ENCODE results near the gene MYO6. TPM values are rescaled to one million over a fixed set of nuclear protein-coding genes. Genes with fewer than 3 reads are reported as not detected.

The MYO6 gene
- total and polyA plus RNA-seq, 2 of the 4 experiments (the other 2 are of a cell fraction) = 6.1 to 6.8 TPM

DNA sequence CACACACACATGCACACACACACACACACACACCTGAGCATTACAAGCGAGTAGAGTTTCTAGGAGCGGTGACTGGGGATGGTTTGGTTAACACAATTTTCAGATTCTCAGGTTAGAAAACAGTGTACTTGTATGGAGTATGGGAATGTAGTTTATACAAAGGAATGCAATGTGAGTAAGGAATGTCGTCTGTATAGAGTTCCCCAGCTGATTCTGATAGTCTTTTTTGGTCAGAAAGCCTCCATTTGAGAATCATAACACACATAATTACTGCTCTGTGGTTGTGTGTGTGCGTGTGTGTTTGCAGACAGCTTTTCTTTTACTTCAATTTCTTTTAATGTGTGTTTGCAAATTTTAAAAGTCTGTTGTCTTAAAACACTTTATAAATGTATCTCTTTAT, 93.2 kb downstream of the MYO6 start:
- Histone ChIP-seq H3K4ac (ENCODE audit: low read depth, low read length) (no peak overlapping the region), H3K14ac (replicated peaks; ENCODE audit: low read depth, low read length) (no peak overlapping the region), H4K20me1 (ENCODE audit: insufficient read depth, low read length) (no peaks in the 10 kb centered on the region), H3K79me1 (ENCODE audit: low read depth in 1 of 2, low read length in 2 of 2) (no peaks in the 10 kb centered on the region), H3K9ac (ENCODE audit: low read depth, low read length) (no peak overlapping the region), H4K8ac (ENCODE audit: low read depth in 2 of 2, low read length in 2 of 2) (peak overlapping the region in 1 of 2 experiments; percentile 69; a peak in 1 of 4 replicates), H2AK5ac (ENCODE audit: low read depth, low read length) (no peak overlapping the region), H3K4me1 (ENCODE audit: control insufficient read depth, insufficient read depth, low read length) (peaks cover 2% of the 10 kb centered on the region; the same call in 1 of the 2 replicates), H4K5ac (ENCODE audit: low read depth, low read length) (no peak overlapping the region), H3K36me3 (ENCODE audit: control insufficient read depth, insufficient read depth, low read length) (no peaks in the 10 kb centered on the region), H2BK5ac (ENCODE audit: low read depth, low read length, poor library complexity, severe bottlenecking) (peak overlapping the region; percentile 53), H4K91ac (ENCODE audit: insufficient read depth, low read depth, low read length) (no peak overlapping the region), H3K4me2 (ENCODE audit: low read depth, low read length) (peak overlapping the region; percentile 25; the same call in 1 of the 2 replicates), H3K27me3 (ENCODE audit: control insufficient read depth, insufficient read depth, low read length) (no peaks in the 10 kb centered on the region), H3K9me1 (ENCODE audit: insufficient read depth, low read length) (peaks cover 2% of the 10 kb centered on the region; the same call in 1 of the 2 replicates), H3K18ac (ENCODE audit: low read depth, low read length) (0 out of 2 replicates have a peak overlapping the region, but pooled peaks have one; percentile 33), H2AFZ (replicated peaks; ENCODE audit: low read length, poor library complexity) (no peak overlapping the region), H2AK9ac (replicated peaks; ENCODE audit: low read depth, low read length, poor library complexity) (no peak overlapping the region), H3K9me3 (ENCODE audit: control insufficient read depth, insufficient read depth, low read length) (no peaks in the 10 kb centered on the region), H3K4me3 (ENCODE audit: insufficient read depth, low read depth, low read length) (no peak overlapping the region), H2BK120ac (ENCODE audit: low read depth, low read length) (no peak overlapping the region), H3K23ac (ENCODE audit: low read depth, low read length) (no peak overlapping the region), H3K56ac (ENCODE audit: extremely low read depth, insufficient read depth, low read length) (no peak overlapping the region), H2BK20ac (ENCODE audit: low read depth, low read length) (no peak overlapping the region), H3K27ac (ENCODE audit: insufficient read depth, low read length) (peak overlapping the region; percentile 30; the same call in 1 of the 2 replicates), H2BK15ac (ENCODE audit: low read depth, low read length) (no peak overlapping the region)
- peak; percentile 96 for ATAC-seq (ENCODE audit: low read depth)
- ChIA-PET CTCF (interaction anchor here (0.6 kb wide), 1 partner anchor 186 kb away, joined by 3 read pairs; no protein-coding TSS in a partner anchor), POLR2A (ENCODE audit: unreplicated experiment) (no interaction called here)
- no TSS peak for BruUV-seq (replicated peaks)
- WGBS, 2 experiments (ENCODE audit: extremely low coverage in 2 of 2, insufficient read length in 1 of 2) = no CpG with 5 or more reads among the region's 4 CpGs
- peak; percentile 66 for DNase-seq
- dilution Hi-C loops (cut with HindIII; ENCODE audit: low sequenced_read_pairs, unreplicated experiment) (no loop called here), intact Hi-C loops (cut with micrococcal nuclease) (no loop called here), in situ Hi-C loops (cut with MboI; ENCODE audit: low sequenced_read_pairs) (no loop called here)
- no peak for TF ChIP-seq POLR2A (IDR thresholded peaks at IDR 0.05; ENCODE audit: low read depth, low read length)
- TF ChIP-seq, protein P1, sequence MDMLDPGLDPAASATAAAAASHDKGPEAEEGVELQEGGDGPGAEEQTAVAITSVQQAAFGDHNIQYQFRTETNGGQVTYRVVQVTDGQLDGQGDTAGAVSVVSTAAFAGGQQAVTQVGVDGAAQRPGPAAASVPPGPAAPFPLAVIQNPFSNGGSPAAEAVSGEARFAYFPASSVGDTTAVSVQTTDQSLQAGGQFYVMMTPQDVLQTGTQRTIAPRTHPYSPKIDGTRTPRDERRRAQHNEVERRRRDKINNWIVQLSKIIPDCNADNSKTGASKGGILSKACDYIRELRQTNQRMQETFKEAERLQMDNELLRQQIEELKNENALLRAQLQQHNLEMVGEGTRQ (IDR thresholded peaks at IDR 0.05; ENCODE audit: low read depth, low read length) = no peak
- no peak for TF ChIP-seq RFX5 (IDR thresholded peaks at IDR 0.05; ENCODE audit: low read depth, low read length)
- TF ChIP-seq CEBPB (IDR thresholded peaks at IDR 0.05; ENCODE audit: low read depth, low read length) = no peak
- TF ChIP-seq MXI1 (IDR thresholded peaks at IDR 0.05; ENCODE audit: borderline replicate concordance, low read depth, low read length) = no peak
- no peak for TF ChIP-seq FOS (IDR thresholded peaks at IDR 0.05; ENCODE audit: low read depth, low read length)
- TF ChIP-seq, protein P2, sequence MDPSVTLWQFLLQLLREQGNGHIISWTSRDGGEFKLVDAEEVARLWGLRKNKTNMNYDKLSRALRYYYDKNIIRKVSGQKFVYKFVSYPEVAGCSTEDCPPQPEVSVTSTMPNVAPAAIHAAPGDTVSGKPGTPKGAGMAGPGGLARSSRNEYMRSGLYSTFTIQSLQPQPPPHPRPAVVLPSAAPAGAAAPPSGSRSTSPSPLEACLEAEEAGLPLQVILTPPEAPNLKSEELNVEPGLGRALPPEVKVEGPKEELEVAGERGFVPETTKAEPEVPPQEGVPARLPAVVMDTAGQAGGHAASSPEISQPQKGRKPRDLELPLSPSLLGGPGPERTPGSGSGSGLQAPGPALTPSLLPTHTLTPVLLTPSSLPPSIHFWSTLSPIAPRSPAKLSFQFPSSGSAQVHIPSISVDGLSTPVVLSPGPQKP (IDR thresholded peaks at IDR 0.05; ENCODE audit: borderline replicate concordance, low read depth, low read length) = no peak
- TF ChIP-seq MAZ (IDR thresholded peaks at IDR 0.05; ENCODE audit: borderline replicate concordance, low read depth, low read length) = no peak
- TF ChIP-seq, protein P3, sequence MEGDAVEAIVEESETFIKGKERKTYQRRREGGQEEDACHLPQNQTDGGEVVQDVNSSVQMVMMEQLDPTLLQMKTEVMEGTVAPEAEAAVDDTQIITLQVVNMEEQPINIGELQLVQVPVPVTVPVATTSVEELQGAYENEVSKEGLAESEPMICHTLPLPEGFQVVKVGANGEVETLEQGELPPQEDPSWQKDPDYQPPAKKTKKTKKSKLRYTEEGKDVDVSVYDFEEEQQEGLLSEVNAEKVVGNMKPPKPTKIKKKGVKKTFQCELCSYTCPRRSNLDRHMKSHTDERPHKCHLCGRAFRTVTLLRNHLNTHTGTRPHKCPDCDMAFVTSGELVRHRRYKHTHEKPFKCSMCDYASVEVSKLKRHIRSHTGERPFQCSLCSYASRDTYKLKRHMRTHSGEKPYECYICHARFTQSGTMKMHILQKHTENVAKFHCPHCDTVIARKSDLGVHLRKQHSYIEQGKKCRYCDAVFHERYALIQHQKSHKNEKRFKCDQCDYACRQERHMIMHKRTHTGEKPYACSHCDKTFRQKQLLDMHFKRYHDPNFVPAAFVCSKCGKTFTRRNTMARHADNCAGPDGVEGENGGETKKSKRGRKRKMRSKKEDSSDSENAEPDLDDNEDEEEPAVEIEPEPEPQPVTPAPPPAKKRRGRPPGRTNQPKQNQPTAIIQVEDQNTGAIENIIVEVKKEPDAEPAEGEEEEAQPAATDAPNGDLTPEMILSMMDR (conservative IDR thresholded peaks at IDR 0.05; ENCODE audit: low read depth, low read length) = no peak
- TF ChIP-seq RCOR1 (IDR thresholded peaks at IDR 0.05; ENCODE audit: insufficient replicate concordance, low read length) = no peak
- no peak for TF ChIP-seq SMC3 (IDR thresholded peaks at IDR 0.05; ENCODE audit: low read depth, low read length)
- TF ChIP-seq BHLHE40 (IDR thresholded peaks at IDR 0.05; ENCODE audit: low read depth, low read length) = no peak
- TF ChIP-seq NFE2L2 (IDR thresholded peaks at IDR 0.05; ENCODE audit: low read depth, low read length) = no peak
- no peak for TF ChIP-seq RAD21 (IDR thresholded peaks at IDR 0.05; ENCODE audit: low read length)
- TF ChIP-seq MAFK (IDR thresholded peaks at IDR 0.05; ENCODE audit: low read depth, low read length) = no peak
- TF ChIP-seq CHD1 (IDR thresholded peaks at IDR 0.05; ENCODE audit: low read depth, low read length) = no peak

Measured in IMR-90 (cell line).